Effector CD8-positive, alpha-beta T cell (primary cell): ENCODE measurements around the gene MEIKIN.

Experiments used
- DNase-seq: peaks from one replicate; lab custom pipeline; 2025; lab: John Stamatoyannopoulos, UW
- total RNA-seq, 4 experiments: gene quantifications; one replicate each; lab custom pipeline; 2026; lab: John Stamatoyannopoulos, UW

The MEIKIN gene
- 0 to 0.54 (median 0) reads per million in 4 experiments for total RNA-seq

- DNase-seq: no peak
Measured at GRCh38 chr5:131945551-131946168, at the start of gene MEIKIN. MEIKIN (minus strand) TSS chr5:131945663; CDS start chr5:131945505, 158 bp downstream.

DNA sequence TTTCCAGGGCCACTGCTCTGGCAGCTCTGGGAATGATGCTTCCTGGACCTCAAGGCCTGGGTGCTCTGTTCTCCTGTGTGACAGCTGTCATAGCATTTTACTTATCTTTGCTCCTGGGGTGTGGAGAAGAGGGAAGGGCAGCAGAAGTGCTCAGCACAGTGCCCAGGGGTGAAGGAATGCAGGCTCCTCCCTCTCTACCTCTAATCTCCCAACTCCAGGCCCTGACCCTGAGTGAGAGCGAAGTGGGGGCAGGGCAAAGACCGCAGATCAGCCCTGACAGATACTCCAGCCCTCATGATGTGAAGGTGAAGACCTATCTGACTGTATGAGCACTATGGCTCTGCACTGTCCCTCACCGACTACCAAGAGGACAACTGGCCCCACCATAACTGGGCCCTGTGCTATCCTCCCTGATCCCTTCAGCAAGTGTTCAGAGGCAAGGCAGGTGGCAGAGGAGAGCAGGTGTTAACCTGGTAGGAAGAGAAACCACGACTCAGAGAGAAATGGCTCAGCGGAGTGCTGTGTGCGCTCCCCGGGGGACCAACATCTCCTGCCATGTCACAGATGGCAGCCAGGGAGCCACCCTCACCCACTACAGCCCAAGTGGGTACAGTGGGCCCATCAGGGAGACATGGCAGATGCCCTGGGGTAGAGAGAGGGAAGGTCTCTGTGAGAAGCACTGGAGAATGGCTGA is 49.2 kb upstream of the MEIKIN start:
- DNase-seq: no peak

DNA sequence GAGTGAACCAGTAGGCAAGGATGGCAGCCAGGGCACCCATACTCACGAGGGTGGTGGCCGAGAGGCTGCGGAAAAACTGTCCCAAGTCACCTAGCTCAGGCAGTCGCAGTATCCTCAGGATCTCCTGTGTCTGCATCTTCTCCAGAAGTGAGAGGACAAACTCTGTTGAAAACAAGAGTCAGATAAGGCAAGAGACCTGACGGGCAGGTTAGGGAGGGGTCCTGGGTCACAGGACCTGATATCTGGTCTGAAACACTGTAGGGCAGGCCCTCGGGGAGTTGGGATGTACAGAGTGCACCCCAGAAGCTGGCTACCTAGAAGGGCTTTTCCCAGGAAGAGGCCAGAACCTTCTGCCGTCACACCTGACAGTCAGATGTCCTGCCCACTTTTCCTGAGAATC is 48.6 kb upstream of the MEIKIN start:
- DNase-seq: no peak

DNA sequence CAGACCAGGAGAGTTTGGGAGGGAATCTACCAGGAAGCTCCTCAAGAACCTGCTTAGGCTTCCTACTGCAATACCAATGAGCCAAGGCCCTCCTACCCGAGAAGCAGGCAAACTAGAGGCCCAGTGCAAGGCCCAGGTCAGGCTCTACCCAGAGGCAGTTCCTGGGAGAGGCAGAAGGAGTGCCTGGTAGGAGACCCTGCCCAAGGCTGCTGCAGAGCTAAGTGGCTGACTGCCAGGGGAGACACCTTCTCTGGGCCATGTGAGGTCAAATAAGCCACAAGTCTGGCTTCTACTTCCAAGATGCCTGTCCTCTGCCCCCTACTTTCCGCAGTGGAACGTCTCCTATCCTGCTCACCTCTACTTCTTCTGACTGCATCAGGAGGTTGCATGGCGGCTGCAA is 48.2 kb upstream of the MEIKIN start:
- no peak for DNase-seq

GRCh38 chr5:131992370-131992769 is 46.9 kb upstream of the MEIKIN start:
- DNase-seq: no peak

DNA sequence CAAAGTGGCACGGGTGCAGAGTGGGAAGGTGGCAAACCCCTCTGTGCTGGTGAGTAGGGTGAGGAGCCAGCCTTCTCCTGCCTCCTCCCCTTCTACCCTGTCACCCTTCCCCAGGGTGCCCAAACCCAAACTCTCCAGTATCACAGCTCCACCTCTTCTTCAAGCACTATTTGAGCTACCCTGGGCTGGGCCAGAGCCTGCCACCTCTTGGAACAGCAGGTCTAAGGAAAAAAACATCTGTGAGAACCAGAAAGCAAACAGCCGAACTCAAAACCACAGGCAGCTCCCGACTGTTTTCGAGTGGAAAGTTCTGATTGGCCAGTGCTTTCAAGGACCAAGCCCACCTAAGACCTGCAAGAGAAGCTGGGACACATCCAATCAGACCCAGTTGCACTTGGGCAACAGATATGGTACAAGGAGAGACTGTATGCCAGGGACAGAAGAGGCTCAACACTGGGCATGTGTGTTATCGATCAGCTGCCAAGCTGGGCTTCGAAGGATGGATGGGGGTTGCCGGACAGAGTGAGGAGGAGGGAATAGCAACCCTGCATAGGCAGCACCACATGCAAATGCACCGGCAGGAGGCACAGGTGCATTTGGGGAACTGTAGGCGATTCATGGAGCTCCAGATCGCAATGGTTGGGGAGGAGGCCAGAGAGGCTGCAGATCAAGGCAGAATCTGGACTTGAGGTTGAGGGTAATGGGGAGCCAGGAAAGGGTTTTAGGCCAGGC is 46.3 kb upstream of the MEIKIN start:
- DNase-seq: no peak

DNA sequence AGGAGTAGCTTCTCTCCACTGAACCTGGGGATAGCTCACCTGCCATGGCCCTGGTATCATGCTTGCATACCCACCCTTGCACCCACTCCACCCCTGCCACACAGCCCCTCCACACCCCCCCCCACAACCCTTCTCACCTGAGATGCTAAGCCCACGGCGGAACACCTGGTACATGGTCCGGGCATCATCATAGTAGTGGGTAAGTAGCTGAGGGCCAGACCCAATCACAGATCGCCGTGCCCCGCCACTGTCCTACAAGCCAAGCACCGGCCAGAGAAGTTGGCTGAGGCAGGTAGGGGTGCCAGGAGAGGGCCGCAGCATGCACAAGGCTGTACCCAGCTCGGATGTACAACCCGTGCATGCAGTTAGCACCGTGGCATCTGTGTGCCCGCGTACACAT is 45.3 kb upstream of the MEIKIN start:
- no peak for DNase-seq

DNA sequence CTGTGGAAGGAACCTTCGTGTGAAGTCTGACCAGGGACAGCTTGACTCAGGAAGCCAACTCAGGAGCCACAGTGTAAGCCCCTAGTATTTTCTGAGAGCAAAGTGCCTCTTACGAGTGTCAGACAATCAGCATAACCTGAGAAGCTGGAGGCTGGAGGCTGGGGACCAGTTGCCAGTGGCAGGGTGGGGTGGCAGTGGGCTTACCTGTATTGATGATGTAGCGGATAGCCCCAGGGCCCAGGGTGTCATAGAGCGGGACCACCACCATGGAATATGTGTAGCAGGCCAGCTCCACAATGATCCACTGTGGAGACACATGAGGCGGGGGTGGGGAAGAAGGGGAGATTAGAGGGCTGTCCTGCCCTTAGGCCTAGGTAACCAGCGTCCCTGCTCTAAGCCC is 43.1 kb upstream of the MEIKIN start:
- DNase-seq: no peak

GRCh38 chr5:131987251-131987650 is 41.8 kb upstream of the MEIKIN start:
- no peak for DNase-seq

DNA sequence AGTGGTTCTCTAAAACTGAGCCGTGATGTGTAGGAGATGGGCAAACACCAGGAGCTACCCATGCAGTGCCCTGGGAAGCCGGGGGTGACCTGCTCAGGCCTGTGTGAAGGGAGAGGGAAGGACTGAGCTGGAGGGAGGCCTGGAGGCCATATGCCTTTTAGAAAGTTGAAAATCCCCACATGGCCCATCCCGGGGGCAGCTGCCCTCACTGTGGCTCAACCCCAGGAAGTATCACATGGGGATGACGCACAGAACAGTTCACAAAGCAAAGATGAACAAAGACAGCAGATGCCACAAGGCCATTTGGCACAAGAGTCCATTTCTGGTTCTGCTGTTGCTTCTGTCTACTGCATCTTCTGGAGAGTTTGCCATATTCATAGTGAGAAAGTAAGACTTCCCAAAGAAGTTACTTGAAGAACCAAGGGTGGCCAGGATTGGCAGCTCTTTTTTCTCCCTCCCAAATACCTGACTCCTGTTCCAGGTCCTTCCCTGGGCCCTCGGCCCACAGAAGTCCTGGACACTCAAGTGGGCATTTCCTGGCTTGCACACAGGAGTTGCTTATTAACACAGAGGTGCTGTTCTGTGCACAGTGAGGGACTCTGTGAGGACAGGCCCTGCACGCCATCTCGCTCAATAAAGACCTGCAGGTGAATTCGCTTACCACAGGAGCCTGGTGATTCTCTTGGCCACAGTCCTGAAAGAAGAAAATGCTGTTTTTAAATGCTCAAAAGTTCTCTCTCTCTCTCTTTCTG is 40.9 kb upstream of the MEIKIN start:
- no peak for DNase-seq

GRCh38 chr5:131984956-131985665 is 39.6 kb upstream of the MEIKIN start:
- no peak for DNase-seq

GRCh38 chr5:131983244-131983771 is 37.8 kb upstream of the MEIKIN start:
- DNase-seq: no peak

DNA sequence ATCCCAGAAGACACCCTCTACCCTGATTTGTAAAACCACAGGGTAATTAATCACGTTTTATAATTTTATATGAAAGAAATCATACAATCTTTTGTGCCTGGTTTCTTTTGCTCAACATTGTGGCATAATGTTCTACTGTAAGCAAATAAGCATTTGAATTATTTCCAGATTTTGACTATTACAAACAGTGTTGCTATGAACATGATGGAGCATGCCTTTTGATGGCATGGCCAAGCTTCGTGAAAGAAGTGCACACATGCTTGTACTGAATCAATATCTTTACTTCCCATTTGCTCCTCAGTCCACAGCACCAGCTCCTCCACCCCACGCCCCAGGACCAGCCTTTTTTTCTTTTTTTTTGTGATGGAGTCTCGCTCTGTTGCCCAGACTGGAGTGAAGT is 36.1 kb upstream of the MEIKIN start:
- DNase-seq: no peak

DNA sequence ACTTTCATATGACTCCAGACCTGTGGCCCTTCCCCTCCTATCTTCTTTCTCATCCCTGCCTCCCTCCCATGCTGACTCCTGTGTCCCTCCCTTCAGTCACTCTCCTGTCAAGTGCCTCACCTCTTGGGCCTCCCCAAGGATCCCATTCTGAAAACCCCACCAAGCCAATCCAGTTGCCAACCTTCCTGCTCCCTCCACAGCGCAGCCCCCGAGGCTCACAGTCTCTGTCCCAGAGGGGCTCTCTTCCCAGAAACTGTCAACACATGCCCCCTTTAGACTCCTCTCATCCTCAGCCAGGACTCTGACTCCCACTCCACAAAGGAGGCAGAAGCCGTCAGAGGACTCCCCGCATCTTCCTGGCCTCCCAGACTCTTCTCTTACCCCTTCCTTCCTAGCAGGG is 35.2 kb upstream of the MEIKIN start:
- no peak for DNase-seq

DNA sequence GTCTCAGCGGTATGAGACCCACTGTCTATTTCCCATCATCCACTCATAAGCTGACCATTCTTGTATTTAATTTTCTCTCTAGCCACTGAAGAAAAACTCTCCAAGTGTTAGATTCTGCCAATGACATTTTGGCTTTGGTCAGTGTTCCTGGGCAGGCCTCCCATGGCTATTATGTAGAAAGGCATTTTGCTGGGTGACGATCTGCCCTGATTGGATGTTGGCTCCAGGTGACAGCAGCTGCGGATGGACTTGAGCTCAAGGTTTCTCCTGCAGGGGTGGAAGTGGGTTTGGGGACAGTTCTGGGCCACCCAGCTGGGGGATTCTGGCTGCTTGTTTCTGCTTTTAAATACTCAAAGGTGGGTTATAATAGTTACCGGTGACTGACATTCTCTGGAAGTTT is 34.4 kb upstream of the MEIKIN start:
- DNase-seq: no peak

DNA sequence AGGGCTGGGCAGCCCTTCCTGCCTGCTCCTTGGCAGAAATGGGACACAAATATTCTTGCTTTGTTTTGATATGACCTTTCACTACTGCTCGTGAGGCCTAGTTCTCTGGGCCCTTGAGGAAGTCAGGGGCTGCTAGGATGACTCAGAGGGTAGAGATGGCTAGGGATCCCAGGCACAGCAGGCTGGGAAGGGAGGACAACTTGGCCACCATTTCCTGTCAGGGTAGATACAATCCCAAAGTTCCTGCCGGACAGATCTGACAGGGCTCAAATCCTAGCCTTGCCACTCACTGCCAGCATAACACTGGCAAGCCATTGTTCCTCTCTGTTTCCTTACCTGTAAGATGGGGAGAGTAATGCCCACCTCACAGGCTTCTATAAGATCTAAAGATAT is 31.7 kb upstream of the MEIKIN start:
- no peak for DNase-seq

DNA sequence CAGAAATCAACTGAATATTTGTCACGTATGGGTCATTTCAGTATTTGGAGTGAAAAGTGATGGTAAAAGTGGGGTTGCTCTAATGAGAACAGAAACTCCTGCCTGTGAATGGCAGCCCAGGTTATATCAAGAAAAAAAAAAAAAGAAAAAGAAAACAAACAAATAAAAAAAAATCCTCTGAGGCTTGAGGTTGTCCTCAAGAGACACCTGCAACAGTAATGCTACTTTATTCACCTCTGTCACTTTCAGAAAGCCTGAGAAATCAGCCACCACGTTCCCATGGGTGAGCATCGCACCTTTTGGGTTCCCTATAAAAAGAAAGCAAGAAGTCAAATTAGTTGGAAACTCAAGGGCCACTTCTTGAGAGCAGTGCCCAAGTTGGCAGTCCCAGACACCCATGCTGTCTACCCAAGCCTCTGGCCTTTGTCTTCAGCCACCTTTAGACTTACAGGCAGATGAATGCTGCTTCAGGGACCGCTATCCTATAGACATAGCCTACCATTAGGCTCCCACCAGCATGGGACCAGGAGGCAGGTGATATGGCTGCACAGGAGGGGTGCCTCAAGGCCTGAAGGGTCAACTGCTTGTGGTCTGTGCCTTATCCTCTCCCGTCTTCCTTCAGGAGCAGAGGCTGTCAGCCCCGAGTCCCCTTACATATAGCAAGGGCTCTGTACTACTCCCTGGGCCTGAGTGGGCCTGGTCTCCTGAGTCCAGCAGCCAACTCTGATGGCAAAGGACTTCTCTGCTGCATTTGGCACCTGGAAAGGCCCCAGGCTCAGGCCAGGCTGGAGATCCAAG is 31.1 kb upstream of the MEIKIN start:
- no peak for DNase-seq

- no peak for DNase-seq
Measured at GRCh38 chr5:131974956-131975726, 29.7 kb upstream of the MEIKIN start.

DNA sequence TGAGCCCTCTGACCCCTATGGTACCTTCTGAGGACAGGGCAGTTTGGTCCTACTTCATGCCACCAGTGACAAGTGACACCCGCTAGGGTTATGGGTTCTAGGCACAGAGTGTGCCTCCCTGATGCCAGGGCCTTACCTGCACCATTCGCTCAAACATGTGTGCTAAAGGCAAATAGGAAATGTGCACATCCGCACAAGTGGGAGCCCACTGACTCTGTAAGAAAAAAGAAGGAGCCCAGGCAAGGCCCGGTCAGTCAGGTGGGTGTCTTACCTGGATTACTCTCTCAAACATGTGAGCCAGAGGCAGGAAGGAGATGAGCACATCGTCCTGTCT is 29.1 kb upstream of the MEIKIN start:
- no peak for DNase-seq

- no peak for DNase-seq
Measured at GRCh38 chr5:131974016-131974415, 28.6 kb upstream of the MEIKIN start.
